ENCODE data around the gene MEF2A. TPM values are rescaled to one million over a fixed set of nuclear protein-coding genes. Genes with fewer than 3 reads are reported as not detected.

Gene MEF2A
- total RNA-seq (2022; extraction: Qiagen RNA extraction; ENCODE audit: low read depth) = 12.3 to 19.0 TPM (median 14.5 TPM) in 5 replicates

GRCh38 chr15:99565299-99566156 is at the start of gene MEF2A:
MEF2A (plus strand) TSS chr15:99565984; CDS start chr15:99633120, 67,136 bp downstream.

GRCh38 chr15:99733268-99734039 is 167.7 kb downstream of the MEF2A start, which contains the start of gene LYSMD4:
LYSMD4 (minus strand) TSS chr15:99733437; CDS start chr15:99731999, 1,438 bp downstream.

Other genes with a start within 250 kb of the MEF2A start
- 3.1 to 4.9 TPM (median 4.3 TPM) in 5 replicates for gene LYSMD4, start 167.5 kb downstream of the MEF2A start, total RNA-seq (2022; extraction: Qiagen RNA extraction; ENCODE audit: low read depth)